HG02610 (cell line): ENCODE measurements around the gene CST2.
"Not testable (repeated sequence)": the region's sequence is repeated elsewhere in the genome, so short reads cannot be mapped to it uniquely, and the experiment has no call there.

Experiments
- ATAC-seq: cut with Tn5 transposase; IDR thresholded peaks from one replicate; pipeline ENCODE4 v1.9.1; 2021; ENCODE audit warnings: mild to moderate bottlenecking, moderate library complexity; ENCODE audit not compliant: unreplicated experiment

The CST2 gene

GRCh38 chr20:23811559-23811958 lies 15.0 kb downstream of the CST2 start:
- ATAC-seq, result not testable (repeated sequence)

DNA sequence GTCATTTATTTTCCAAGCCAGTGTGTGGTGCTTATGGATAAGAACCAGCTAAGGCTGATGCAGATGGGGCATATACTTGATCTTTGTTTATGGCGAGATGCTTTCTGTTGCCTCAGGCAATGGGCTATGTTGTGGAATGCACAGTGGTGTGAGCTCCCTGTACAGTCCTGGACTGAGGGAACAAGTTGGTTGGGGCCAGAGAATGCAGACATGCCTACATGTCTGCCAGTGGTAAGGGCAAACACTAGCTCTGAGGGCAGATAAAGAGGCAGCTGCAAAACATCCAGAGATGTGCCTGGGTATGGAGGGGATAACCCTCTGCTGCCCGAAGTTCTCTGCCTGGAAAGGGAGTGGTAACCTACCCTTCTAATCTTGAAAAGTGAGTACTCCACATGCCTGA lies 16.2 kb downstream of the CST2 start:
- not testable (repeated sequence) for ATAC-seq

GRCh38 chr20:23800865-23801264 lies 25.7 kb downstream of the CST2 start:
- no peak for ATAC-seq

- not testable (repeated sequence) for ATAC-seq
Measured at GRCh38 chr20:23799216-23799847, 27.2 kb downstream of the CST2 start.

DNA sequence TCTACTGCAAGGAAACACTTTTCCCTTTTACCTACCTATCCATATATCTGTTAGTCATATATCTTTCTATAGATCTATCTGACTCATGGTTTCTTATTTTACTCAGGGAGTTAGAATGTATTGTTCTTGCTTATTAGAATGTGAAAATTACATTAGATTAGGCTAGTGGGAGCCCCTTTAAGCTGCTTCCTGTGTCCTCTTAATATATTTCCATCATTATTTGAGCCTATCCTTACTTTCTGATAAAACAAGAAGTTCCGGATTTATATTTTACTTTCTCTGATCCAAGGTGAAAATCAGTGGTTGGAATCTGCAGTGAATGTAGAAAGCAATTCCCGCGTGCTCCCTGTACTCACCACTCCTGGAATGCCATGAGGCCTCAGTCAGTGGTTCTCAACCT lies 31.0 kb downstream of the CST2 start:
- ATAC-seq, result no peak

- no peak for ATAC-seq
Measured at GRCh38 chr20:23794841-23795240, 31.7 kb downstream of the CST2 start.

DNA sequence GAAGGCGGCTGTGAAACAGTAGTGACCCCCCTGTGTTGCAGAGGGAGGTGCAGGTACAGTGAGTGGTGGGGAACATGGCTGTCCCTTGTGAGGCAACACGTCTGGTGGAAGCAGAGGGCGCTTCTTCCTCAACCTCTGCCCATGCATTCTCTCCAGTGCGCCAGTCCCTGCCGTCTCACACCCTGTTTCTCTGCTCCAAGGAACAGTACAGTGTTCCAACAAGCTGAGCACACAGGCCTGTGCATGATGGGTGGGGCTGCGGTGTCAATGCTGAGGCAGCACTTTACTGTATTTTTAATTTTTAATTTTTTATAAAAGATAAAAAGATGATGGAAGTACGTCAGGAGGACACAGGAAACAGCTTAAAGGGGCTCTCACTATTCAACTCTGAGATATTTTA lies 32.5 kb downstream of the CST2 start:
- no peak for ATAC-seq

- ATAC-seq, result no peak
Measured at GRCh38 chr20:23783447-23783846, 43.1 kb downstream of the CST2 start.

GRCh38 chr20:23782366-23782983 lies 44.1 kb downstream of the CST2 start:
- no peak for ATAC-seq

GRCh38 chr20:23778676-23779075 lies 47.9 kb downstream of the CST2 start:
- not testable (repeated sequence) for ATAC-seq

DNA sequence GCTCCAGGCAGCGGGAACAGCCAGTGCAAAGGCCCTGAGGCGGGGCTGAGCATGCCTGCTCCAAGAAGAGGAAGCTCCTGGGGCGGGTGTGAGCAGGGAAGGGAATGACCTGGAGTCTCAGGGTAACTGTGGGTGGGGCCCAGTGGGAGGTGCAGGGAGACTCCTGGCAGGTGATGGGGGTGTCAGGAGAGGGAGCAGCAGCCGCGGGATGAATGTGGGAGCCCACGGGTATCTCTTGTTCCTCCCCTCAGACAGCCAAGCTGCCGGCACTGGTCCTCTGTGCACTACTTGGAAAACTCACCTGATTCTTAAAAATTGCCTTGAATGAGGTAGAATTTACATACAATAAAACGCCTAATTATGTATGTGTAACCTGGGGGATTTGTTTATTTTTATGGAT lies 49.1 kb downstream of the CST2 start:
- ATAC-seq, result not testable (repeated sequence)

DNA sequence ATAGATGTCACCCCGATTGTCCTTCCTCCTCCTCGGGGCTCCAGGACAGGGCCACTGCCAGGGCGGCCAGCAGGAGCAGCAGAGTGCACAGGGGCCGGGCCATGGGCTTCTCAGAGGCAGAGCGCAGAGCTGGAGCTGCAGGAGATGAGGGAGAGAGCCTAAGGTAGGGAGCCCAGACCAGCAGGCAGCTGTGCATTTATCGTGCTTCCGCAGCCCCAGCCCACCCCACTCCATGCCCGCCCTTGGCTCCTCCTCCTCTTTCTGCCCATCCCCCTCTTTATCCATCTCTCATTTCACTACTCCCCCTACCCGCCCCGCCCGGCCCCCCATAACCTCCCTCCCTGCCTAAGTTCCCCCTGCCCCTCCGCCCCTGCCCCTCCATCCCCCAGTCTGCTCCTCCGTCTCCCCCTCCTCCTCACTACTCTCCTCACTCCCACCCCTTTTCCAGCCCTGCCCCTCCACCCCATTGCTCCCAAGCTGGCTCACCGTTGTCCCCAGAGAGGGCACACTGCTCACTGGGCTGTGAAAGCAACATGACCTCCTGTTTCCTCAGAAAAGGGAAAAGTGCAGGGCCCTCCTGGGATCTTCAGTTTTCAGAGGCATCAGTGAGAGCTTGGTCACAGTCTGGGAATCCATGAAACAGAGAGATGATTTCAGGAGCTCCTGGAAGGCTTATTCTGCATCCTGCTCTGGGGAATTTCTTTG lies 50.3 kb downstream of the CST2 start:
- no peak for ATAC-seq

DNA sequence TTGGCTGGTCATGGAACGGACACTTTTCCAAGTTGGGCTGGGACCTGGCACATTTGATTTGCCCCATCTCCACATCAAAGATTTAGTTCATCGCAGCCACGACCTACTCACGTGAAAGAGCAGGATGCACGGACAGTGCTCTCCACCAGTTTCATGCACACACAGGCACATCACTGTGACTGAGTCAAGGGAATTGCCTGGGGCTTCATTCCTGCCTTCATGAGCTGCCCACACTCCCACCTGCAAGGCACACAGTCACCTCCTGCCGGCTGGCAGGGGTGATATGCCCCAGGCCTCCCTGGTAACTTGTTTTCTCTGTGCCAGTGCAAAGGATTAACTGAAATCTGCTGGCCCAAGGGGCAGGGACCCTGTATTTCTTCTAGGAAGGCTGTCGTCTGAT lies 52.4 kb downstream of the CST2 start:
- ATAC-seq, result no peak
